Neural progenitor cell (in vitro differentiated cells): ENCODE results near the gene D2HGDH.

Experiments
- CTCF ChIP-seq: fragments of 200-600 bp; sonication (generic); IDR thresholded peaks from 2 replicates; pipeline ENCODE4 v1.5.1; 2017; ENCODE audit warnings: antibody characterized with exemption, mild to moderate bottlenecking
- EZH2phosphoT487 ChIP-seq: fragments of 200-600 bp; sonication (generic); IDR thresholded peaks from 2 replicates; pipeline ENCODE4 v1.6.1; 2017; ENCODE audit warnings: antibody characterized with exemption

DNA sequence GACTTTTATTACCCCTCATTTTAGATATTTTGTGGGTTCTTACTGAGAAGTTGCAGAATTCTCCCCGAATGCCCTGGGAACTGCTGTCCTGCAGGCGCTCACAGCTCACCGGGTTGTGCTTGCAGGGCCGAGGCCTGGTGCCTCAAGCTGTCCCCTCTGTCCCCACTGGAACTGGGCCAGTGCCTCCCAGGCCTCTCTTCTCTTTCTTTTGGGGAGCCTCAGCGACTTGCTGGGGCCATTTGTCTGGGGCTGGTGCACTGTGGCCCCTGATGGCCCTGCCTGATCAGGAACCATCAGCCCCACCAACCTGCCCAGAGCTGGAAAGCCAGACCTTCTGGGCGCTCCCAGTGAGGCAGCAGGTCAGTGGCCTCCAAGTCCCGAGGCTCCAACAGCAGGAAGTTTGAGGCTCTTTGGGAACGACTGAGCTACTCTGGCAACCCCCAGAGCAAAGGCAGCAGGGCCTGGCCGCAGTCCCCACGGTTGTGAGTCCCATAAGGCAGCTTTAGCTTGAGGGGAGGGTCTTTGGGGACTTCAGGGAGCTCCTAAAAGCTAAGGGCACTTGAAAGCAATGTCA lies 59.9 kb downstream of the D2HGDH start:
- TF ChIP-seq CTCF (no peak), EZH2phosphoT487 (no peak)
